Stimulated activated naive CD8-positive, alpha-beta T cell treated with anti-CD3 and anti-CD28 coated beads, Interleukin-15, Interleukin-2, amounts not matched to agents 100 ng/mL and 50 ng/mL, for 24 hours (primary cell): ENCODE data around the gene CELSR3.

ENCODE experiments used
- H3K27ac Mint-ChIP-seq: one replicate; pipeline ENCODE4 v1.8.0; 2021; ENCODE audit warnings: mild to moderate bottlenecking, mixed read lengths
- H3K27me3 Mint-ChIP-seq: one replicate; pipeline ENCODE4 v1.8.0; 2021; ENCODE audit warnings: mixed read lengths
- H3K36me3 Mint-ChIP-seq: one replicate; pipeline ENCODE4 v1.8.0; 2021; ENCODE audit warnings: low read depth, mixed read lengths
- H3K4me1 Mint-ChIP-seq: one replicate; pipeline ENCODE4 v1.8.0; 2021; ENCODE audit warnings: low read depth, mixed read lengths
- H3K4me3 Mint-ChIP-seq: one replicate; pipeline ENCODE4 v1.8.0; 2021; ENCODE audit warnings: mild to moderate bottlenecking, mixed read lengths
- H3K9me3 Mint-ChIP-seq: one replicate; pipeline ENCODE4 v1.8.0; 2021; ENCODE audit warnings: mixed read lengths

Gene CELSR3

GRCh38 chr3:48596676-48597407, 65.8 kb downstream of the CELSR3 start:
- no peaks in the 10 kb centered on the region for H3K9me3 Mint-ChIP-seq
- H3K4me1 Mint-ChIP-seq, result peaks cover 8% of the 10 kb centered on the region
- peaks cover 35% of the 10 kb centered on the region for H3K36me3 Mint-ChIP-seq
- no peak overlapping the region for H3K4me3 Mint-ChIP-seq
- H3K27ac Mint-ChIP-seq, result no peak overlapping the region
- H3K27me3 Mint-ChIP-seq, result peaks cover 16% of the 10 kb centered on the region

GRCh38 chr3:48596157-48596556, 66.5 kb downstream of the CELSR3 start:
- no peak overlapping the region for H3K27ac Mint-ChIP-seq
- peaks cover 28% of the 10 kb centered on the region for H3K36me3 Mint-ChIP-seq
- H3K27me3 Mint-ChIP-seq, result peaks cover 17% of the 10 kb centered on the region
- H3K4me3 Mint-ChIP-seq, result no peak overlapping the region
- H3K4me1 Mint-ChIP-seq, result peaks cover 8% of the 10 kb centered on the region
- H3K9me3 Mint-ChIP-seq, result no peaks in the 10 kb centered on the region

GRCh38 chr3:48595526-48596121, 67.1 kb downstream of the CELSR3 start:
- Mint-ChIP-seq H3K36me3 (peaks cover 24% of the 10 kb centered on the region), H3K4me1 (peaks cover 8% of the 10 kb centered on the region), H3K27me3 (peaks cover 22% of the 10 kb centered on the region), H3K27ac (no peak overlapping the region), H3K4me3 (no peak overlapping the region), H3K9me3 (no peaks in the 10 kb centered on the region)

- Mint-ChIP-seq H3K27ac (no peak within 1 kb of the TSS), H3K27me3 (peaks cover 25% of the 10 kb centered on the region), H3K4me1 (peaks cover 8% of the 10 kb centered on the region), H3K4me3 (no peak within 1 kb of the TSS), H3K36me3 (peaks cover 18% of the 10 kb centered on the region), H3K9me3 (no peaks in the 10 kb centered on the region)
These were observed 67.6 kb downstream of the CELSR3 start, which contains the start of gene COL7A1 for GRCh38 chr3:48595075-48595525. Gene COL7A1, minus strand, starts transcription at chr3:48595329. Its CDS starts 170 bp downstream, at chr3:48595159.

GRCh38 chr3:48594417-48595049, 68.2 kb downstream of the CELSR3 start:
- Mint-ChIP-seq H3K36me3 (peaks cover 16% of the 10 kb centered on the region), H3K4me1 (peaks cover 8% of the 10 kb centered on the region), H3K27ac (no peak overlapping the region), H3K4me3 (no peak overlapping the region), H3K9me3 (no peaks in the 10 kb centered on the region), H3K27me3 (peaks cover 29% of the 10 kb centered on the region)

GRCh38 chr3:48593337-48593736, 69.3 kb downstream of the CELSR3 start:
- Mint-ChIP-seq H3K4me1 (peaks cover 8% of the 10 kb centered on the region), H3K27me3 (peaks cover 37% of the 10 kb centered on the region), H3K9me3 (no peaks in the 10 kb centered on the region), H3K4me3 (no peak overlapping the region), H3K36me3 (peaks cover 9% of the 10 kb centered on the region), H3K27ac (no peak overlapping the region)

- Mint-ChIP-seq H3K9me3 (no peaks in the 10 kb centered on the region), H3K4me1 (peaks cover 8% of the 10 kb centered on the region), H3K27ac (no peak overlapping the region), H3K36me3 (peaks cover 5% of the 10 kb centered on the region), H3K27me3 (peaks cover 38% of the 10 kb centered on the region), H3K4me3 (no peak overlapping the region)
These were observed 70.1 kb downstream of the CELSR3 start for GRCh38 chr3:48592519-48593087.

- Mint-ChIP-seq H3K4me3 (no peak overlapping the region), H3K4me1 (peaks cover 8% of the 10 kb centered on the region), H3K9me3 (no peaks in the 10 kb centered on the region), H3K36me3 (no peaks in the 10 kb centered on the region), H3K27me3 (peaks cover 38% of the 10 kb centered on the region), H3K27ac (no peak overlapping the region)
These were observed 70.7 kb downstream of the CELSR3 start for GRCh38 chr3:48591886-48592518.

GRCh38 chr3:48591436-48591835, 71.2 kb downstream of the CELSR3 start:
- H3K4me1 Mint-ChIP-seq, result peaks cover 8% of the 10 kb centered on the region
- no peak overlapping the region for H3K4me3 Mint-ChIP-seq
- H3K27ac Mint-ChIP-seq, result no peak overlapping the region
- H3K9me3 Mint-ChIP-seq, result no peaks in the 10 kb centered on the region
- peaks cover 38% of the 10 kb centered on the region for H3K27me3 Mint-ChIP-seq
- H3K36me3 Mint-ChIP-seq, result no peaks in the 10 kb centered on the region

- Mint-ChIP-seq H3K4me1 (no peaks in the 10 kb centered on the region), H3K27ac (no peak overlapping the region), H3K4me3 (no peak overlapping the region), H3K27me3 (peaks cover 27% of the 10 kb centered on the region), H3K9me3 (no peaks in the 10 kb centered on the region), H3K36me3 (no peaks in the 10 kb centered on the region)
These were observed 74.5 kb downstream of the CELSR3 start for GRCh38 chr3:48588230-48588629.

- no peak overlapping the region for H3K27ac Mint-ChIP-seq
- no peaks in the 10 kb centered on the region for H3K36me3 Mint-ChIP-seq
- no peaks in the 10 kb centered on the region for H3K4me1 Mint-ChIP-seq
- H3K9me3 Mint-ChIP-seq, result no peaks in the 10 kb centered on the region
- no peak overlapping the region for H3K4me3 Mint-ChIP-seq
- H3K27me3 Mint-ChIP-seq, result peaks cover 23% of the 10 kb centered on the region
These were observed 75.0 kb downstream of the CELSR3 start for GRCh38 chr3:48587686-48588085.
